HFFc6 (cell line): ENCODE results near the gene SIRT5. TPM values are rescaled to one million over a fixed set of nuclear protein-coding genes. Genes with fewer than 3 reads are reported as not detected.

Experiments
- DNase-seq: peaks from one replicate; pipeline ENCODE4 v3.0.0-alpha.2; 2018
- H3K27ac Mint-ChIP-seq: 2 replicates; pipeline ENCODE4 v1.8.0; 2020; ENCODE audit warnings: mild to moderate bottlenecking, mixed read lengths
- H3K27me3 Mint-ChIP-seq: 2 replicates; pipeline ENCODE4 v1.8.0; 2021; ENCODE audit warnings: mild to moderate bottlenecking, moderate library complexity, mixed read lengths; ENCODE audit not compliant: insufficient read depth
- H3K36me3 Mint-ChIP-seq: 2 replicates; pipeline ENCODE4 v1.8.0; 2021; ENCODE audit warnings: low read depth, mixed read lengths
- H3K4me1 Mint-ChIP-seq: 2 replicates; pipeline ENCODE4 v1.8.0; 2020; ENCODE audit warnings: low read depth, mixed read lengths
- H3K4me3 Mint-ChIP-seq: 2 replicates; pipeline ENCODE4 v1.8.0; 2020; ENCODE audit warnings: mild to moderate bottlenecking, moderate library complexity, mixed read lengths
- H3K9me3 Mint-ChIP-seq: 2 replicates; pipeline ENCODE4 v1.8.0; 2020; ENCODE audit warnings: mild to moderate bottlenecking, mixed read lengths
- CTCF ChIP-seq: fragments of 200-600 bp; sonication (generic); IDR thresholded peaks from 2 replicates; pipeline ENCODE4 v1.5.0; 2021; ENCODE audit warnings: antibody characterized with exemption, mild to moderate bottlenecking
- total RNA-seq, 6 experiments: library from RNA; stranded (reverse); fragmentation: NEBNext Ultra II Directional; extraction: Animal tissue kit (Norgen Biotek cat#: 25700); gene quantifications; 2 replicates in 1 of 6; 3 replicates in 5 of 6; pipeline ENCODE4 v1.2.3, GENCODE V29; 2021

Gene SIRT5
- total RNA-seq, 6 experiments from 2014 or later = 4.3 to 7.0 (median 6.3) TPM

GRCh38 chr6:13655700-13656099, 81.3 kb downstream of the SIRT5 start:
- H3K9me3 Mint-ChIP-seq = no peaks in the 10 kb centered on the region
- no peak for TF ChIP-seq CTCF
- peaks cover 19% of the 10 kb centered on the region for H3K4me1 Mint-ChIP-seq
- DNase-seq = no peak
- H3K27me3 Mint-ChIP-seq = peaks cover 2% of the 10 kb centered on the region; the same call in 1 of the 2 replicates
- H3K36me3 Mint-ChIP-seq = peaks cover 6% of the 10 kb centered on the region; the same call in 1 of the 2 replicates
- no peak overlapping the region for H3K27ac Mint-ChIP-seq
- H3K4me3 Mint-ChIP-seq = no peak overlapping the region

GRCh38 chr6:13660273-13660672, 85.9 kb downstream of the SIRT5 start:
- TF ChIP-seq CTCF = no peak
- Mint-ChIP-seq H3K36me3 (no peaks in the 10 kb centered on the region), H3K27ac (no peak overlapping the region)

GRCh38 chr6:13660893-13661292, 86.5 kb downstream of the SIRT5 start:
- H3K9me3 Mint-ChIP-seq = no peaks in the 10 kb centered on the region

More at GRCh38 chr6:13660273-13660672, 85.9 kb downstream of the SIRT5 start:
- Mint-ChIP-seq H3K4me3 (no peak overlapping the region), H3K9me3 (no peaks in the 10 kb centered on the region), H3K4me1 (peaks cover 42% of the 10 kb centered on the region), H3K27me3 (no peaks in the 10 kb centered on the region)
- DNase-seq = no peak

GRCh38 chr6:13661647-13662046, 87.2 kb downstream of the SIRT5 start:
- no peak for TF ChIP-seq CTCF
- Mint-ChIP-seq H3K4me3 (no peak overlapping the region), H3K4me1 (peaks cover 54% of the 10 kb centered on the region), H3K36me3 (no peaks in the 10 kb centered on the region), H3K27me3 (no peaks in the 10 kb centered on the region), H3K27ac (no peak overlapping the region), H3K9me3 (no peaks in the 10 kb centered on the region)
- no peak for DNase-seq

More at GRCh38 chr6:13660893-13661292, 86.5 kb downstream of the SIRT5 start:
- no peak overlapping the region for H3K4me3 Mint-ChIP-seq
- H3K27me3 Mint-ChIP-seq = no peaks in the 10 kb centered on the region
- DNase-seq = no peak
- H3K27ac Mint-ChIP-seq = no peak overlapping the region
- no peaks in the 10 kb centered on the region for H3K36me3 Mint-ChIP-seq
- TF ChIP-seq CTCF = no peak
- peaks cover 48% of the 10 kb centered on the region for H3K4me1 Mint-ChIP-seq

- Mint-ChIP-seq H3K9me3 (no peaks in the 10 kb centered on the region), H3K27me3 (no peaks in the 10 kb centered on the region), H3K27ac (no peak overlapping the region), H3K4me1 (peaks cover 65% of the 10 kb centered on the region), H3K36me3 (no peaks in the 10 kb centered on the region), H3K4me3 (no peak overlapping the region)
- no peak for TF ChIP-seq CTCF
- DNase-seq = no peak
These were observed 88.4 kb downstream of the SIRT5 start for GRCh38 chr6:13662651-13663334.
